HG03175 (cell line): ENCODE results near the gene POLE4.

ENCODE experiments used
- ATAC-seq: cut with Tn5 transposase; IDR thresholded peaks from one replicate; pipeline ENCODE4 v1.9.1; 2021; ENCODE audit warnings: mild to moderate bottlenecking, moderate library complexity; ENCODE audit not compliant: unreplicated experiment

POLE4 gene

GRCh38 chr2:74985978-74986609 lies 27.7 kb downstream of the POLE4 start:
- no peak for ATAC-seq

GRCh38 chr2:74991977-74992376 lies 33.5 kb downstream of the POLE4 start:
- no peak for ATAC-seq

GRCh38 chr2:74999468-74999867 lies 41.0 kb downstream of the POLE4 start:
- ATAC-seq: no peak

- ATAC-seq: no peak
Observed at GRCh38 chr2:75002007-75002406, 43.6 kb downstream of the POLE4 start.

DNA sequence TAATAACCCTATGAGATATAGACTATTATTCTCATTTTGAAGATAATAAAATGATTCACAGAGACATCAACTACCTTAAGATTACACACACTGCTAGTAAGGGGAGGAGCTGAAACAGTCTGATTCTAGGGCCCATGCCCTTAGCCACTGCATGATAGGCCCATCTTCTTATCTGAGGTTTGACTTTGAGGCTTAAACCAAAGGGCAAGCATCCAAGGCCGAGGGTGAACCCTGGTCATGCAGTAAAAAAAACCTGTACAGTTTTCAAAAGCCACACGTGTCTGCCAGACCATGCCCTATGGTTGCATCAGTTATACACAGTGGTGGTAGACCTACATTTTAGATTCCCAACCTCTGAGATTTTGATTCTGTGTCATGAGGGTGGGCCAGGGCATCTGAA lies 44.8 kb downstream of the POLE4 start:
- ATAC-seq: no peak

- no peak for ATAC-seq
Observed at GRCh38 chr2:75003773-75004172, 45.3 kb downstream of the POLE4 start.

GRCh38 chr2:75006041-75006440 lies 47.6 kb downstream of the POLE4 start:
- no peak for ATAC-seq

DNA sequence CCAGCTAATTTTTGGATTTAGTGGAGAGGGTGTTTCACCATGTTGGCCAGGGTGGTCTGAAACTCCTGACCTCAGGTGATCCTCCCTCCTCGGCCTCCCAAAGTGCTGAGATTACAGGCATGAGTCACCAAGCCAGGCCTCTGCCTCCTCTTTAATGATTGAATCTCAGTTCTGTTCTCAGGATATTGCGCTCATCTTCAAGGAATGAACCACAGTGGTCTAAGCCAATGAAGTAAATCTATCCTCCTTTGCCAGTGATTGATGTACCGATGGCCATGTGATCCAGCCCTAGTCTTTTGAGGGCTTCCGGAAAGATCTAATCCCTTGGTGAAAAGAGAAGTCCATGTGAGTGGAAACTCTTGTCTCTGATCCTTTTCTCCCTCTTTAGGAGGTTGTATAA lies 48.6 kb downstream of the POLE4 start:
- no peak for ATAC-seq

GRCh38 chr2:75007819-75008218 lies 49.4 kb downstream of the POLE4 start:
- no peak for ATAC-seq

GRCh38 chr2:75010571-75010970 lies 52.1 kb downstream of the POLE4 start:
- no peak for ATAC-seq

DNA sequence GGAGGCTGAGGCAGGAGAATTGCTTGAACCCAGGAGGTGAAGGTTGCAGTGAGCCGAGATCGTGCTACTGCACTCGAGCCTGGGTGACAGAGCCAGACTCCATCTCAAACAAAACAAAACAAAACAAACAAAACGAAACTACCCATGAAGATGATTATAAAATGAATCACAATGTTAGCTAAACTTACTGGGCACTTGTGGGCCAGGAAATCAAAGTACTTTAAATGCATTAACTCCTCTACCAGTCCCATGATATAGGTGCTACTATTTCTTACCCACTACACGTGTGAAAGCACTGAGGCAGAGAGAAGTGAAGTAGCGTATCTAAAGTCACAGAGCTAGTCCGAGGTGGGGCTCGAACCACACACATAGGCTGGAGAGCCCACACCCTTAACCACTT lies 53.6 kb downstream of the POLE4 start:
- ATAC-seq: no peak

DNA sequence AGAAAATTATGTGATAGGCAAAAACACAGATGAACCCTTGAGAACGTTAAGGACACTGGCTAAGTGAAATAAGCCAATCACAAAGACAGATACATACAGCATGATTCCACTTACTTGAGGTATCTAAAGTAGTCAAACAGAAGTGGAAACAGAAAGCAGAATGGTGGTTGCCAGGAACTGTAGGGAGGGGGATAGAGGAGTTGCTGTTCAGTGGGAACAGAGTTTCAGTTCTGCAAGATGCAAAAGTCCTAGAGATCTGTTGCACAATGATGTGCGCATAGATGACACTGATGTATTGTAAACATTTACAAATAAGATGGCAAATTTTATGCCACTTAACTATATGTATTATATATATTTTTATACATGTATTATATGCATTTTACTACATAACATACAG lies 59.7 kb downstream of the POLE4 start:
- ATAC-seq: no peak
